Hepatocyte (in vitro differentiated cells): ENCODE data around the gene SMIM5. TPM values are rescaled to one million over a fixed set of nuclear protein-coding genes. Genes with fewer than 3 reads are reported as not detected.

Experiments
- DNase-seq: peaks from one replicate; pipeline ENCODE4 v3.0.0-alpha.2; 2016; ENCODE audit warnings: low spot score
- H2AFZ ChIP-seq: fragments of 200-600 bp; sonication (generic); 2 replicates; pipeline ENCODE4 v1.6.0; 2016; ENCODE audit warnings: antibody characterized with exemption, mild to moderate bottlenecking
- H3K27ac ChIP-seq: fragments of 200-600 bp; sonication (generic); 2 replicates; pipeline ENCODE4 v1.5.1; 2016; ENCODE audit warnings: mild to moderate bottlenecking
- H3K27me3 ChIP-seq: fragments of 200-600 bp; sonication (generic); 2 replicates; pipeline ENCODE4 v1.6.1; 2016
- H3K36me3 ChIP-seq: fragments of 200-600 bp; sonication (generic); replicated peaks from 2 replicates; pipeline ENCODE4 v1.5.1; 2016; ENCODE audit warnings: low read depth; ENCODE audit not compliant: insufficient read depth
- H3K4me1 ChIP-seq: fragments of 200-600 bp; sonication (generic); 2 replicates; pipeline ENCODE4 v1.5.1; 2016; ENCODE audit warnings: mild to moderate bottlenecking, moderate library complexity; ENCODE audit not compliant: insufficient read depth
- H3K4me2 ChIP-seq: fragments of 200-600 bp; sonication (generic); 2 replicates; pipeline ENCODE4 v1.6.0; 2016
- H3K4me3 ChIP-seq: fragments of 200-600 bp; sonication (generic); 2 replicates; pipeline ENCODE4 v1.5.1; 2016; ENCODE audit warnings: mild to moderate bottlenecking
- H3K79me2 ChIP-seq: fragments of 200-600 bp; sonication (generic); 2 replicates; pipeline ENCODE4 v1.6.0; 2017; ENCODE audit warnings: mild to moderate bottlenecking
- H3K9me2 ChIP-seq: fragments of 200-600 bp; sonication (generic); replicated peaks from 2 replicates; pipeline ENCODE4 v1.6.0; 2017; ENCODE audit warnings: mild to moderate bottlenecking; ENCODE audit not compliant: insufficient read depth
- H3K9me3 ChIP-seq: fragments of 200-600 bp; sonication (generic); 2 replicates; pipeline ENCODE4 v1.5.1; 2016; ENCODE audit warnings: low read depth, mild to moderate bottlenecking
- H4K20me1 ChIP-seq: fragments of 200-600 bp; sonication (generic); 2 replicates; pipeline ENCODE4 v1.6.0; 2016; ENCODE audit warnings: mild to moderate bottlenecking; ENCODE audit not compliant: insufficient read depth, poor library complexity, severe bottlenecking
- CTCF ChIP-seq: fragments of 200-600 bp; sonication (generic); IDR thresholded peaks from 2 replicates; pipeline ENCODE4 v1.5.1; 2016; ENCODE audit warnings: antibody characterized with exemption, mild to moderate bottlenecking; ENCODE audit not compliant: poor library complexity
- EZH2 ChIP-seq: fragments of 200-600 bp; sonication (generic); IDR thresholded peaks from 2 replicates; pipeline ENCODE4 v1.6.1; 2016; ENCODE audit warnings: antibody characterized with exemption, mild to moderate bottlenecking, borderline replicate concordance
- EZH2phosphoT487 ChIP-seq: fragments of 200-600 bp; sonication (generic); IDR thresholded peaks from one replicate; pipeline ENCODE4 v1.6.1; 2018; ENCODE audit warnings: antibody characterized with exemption, mild to moderate bottlenecking, low read depth, moderate library complexity; ENCODE audit not compliant: unreplicated experiment, severe bottlenecking
- WGBS: methylation state at CpG from one replicate; pipeline ENCODE4 v1.1.6; 2016; ENCODE audit warnings: low lambda C conversion rate; ENCODE audit errors: missing lambda C conversion rate; 5-methylcytosine and 5-hydroxymethylcytosine counted together
- polyA plus RNA-seq: library from polyadenylated mRNA; unstranded; fragments of >200 nt; fragmentation: Nextera tagmentation; extraction: Ambion mirVana; gene quantifications from 2 replicates; pipeline ENCODE4 v1.2.1, GENCODE V29; 2016
- total RNA-seq: library from RNA; depleted of rRNA; stranded (reverse); fragments of >200 nt; gene quantifications from 2 replicates; pipeline ENCODE4 v1.2.3, GENCODE V29; 2014

SMIM5 gene
- total and polyA plus RNA-seq, 2 experiments from 2014 or later, result 4.1 to 6.8 TPM

- DNase-seq, result no peak
- H3K27me3 ChIP-seq, result no peaks in the 10 kb centered on the region
- H3K4me3 ChIP-seq, result no peak overlapping the region
- H3K79me2 ChIP-seq, result peaks cover 2% of the 10 kb centered on the region
- TF ChIP-seq EZH2 (no peak), CTCF (no peak), EZH2phosphoT487 (no peak)
- WGBS, result 98% methylated on average over 16 of the region's 16 CpGs
- no peak overlapping the region for H3K27ac ChIP-seq
- H3K4me2 ChIP-seq, result no peak overlapping the region
- H2AFZ ChIP-seq, result no peak overlapping the region
- H3K9me2 ChIP-seq, result no peaks in the 10 kb centered on the region
- H4K20me1 ChIP-seq, result no peaks in the 10 kb centered on the region
- H3K36me3 ChIP-seq, result no peaks in the 10 kb centered on the region
- H3K4me1 ChIP-seq, result peaks cover 9% of the 10 kb centered on the region
- no peaks in the 10 kb centered on the region for H3K9me3 ChIP-seq
Measured at GRCh38 chr17:75605790-75606189, 27.4 kb upstream of the SMIM5 start.

GRCh38 chr17:75607086-75607485, 26.1 kb upstream of the SMIM5 start:
- no peaks in the 10 kb centered on the region for H3K9me2 ChIP-seq
- H4K20me1 ChIP-seq, result no peaks in the 10 kb centered on the region
- H3K79me2 ChIP-seq, result peaks cover 5% of the 10 kb centered on the region
- no peaks in the 10 kb centered on the region for H3K36me3 ChIP-seq
- no peaks in the 10 kb centered on the region for H3K9me3 ChIP-seq
- H3K4me1 ChIP-seq, result peaks cover 13% of the 10 kb centered on the region
- no peak overlapping the region for H3K4me2 ChIP-seq
- TF ChIP-seq EZH2, result no peak
- no peak for TF ChIP-seq CTCF
- TF ChIP-seq EZH2phosphoT487, result no peak
- H3K27ac ChIP-seq, result peak overlapping the region; percentile 77
- H2AFZ ChIP-seq, result no peak overlapping the region
- DNase-seq, result no peak
- 86% methylated on average over 5 of the region's 5 CpGs for WGBS
- no peaks in the 10 kb centered on the region for H3K27me3 ChIP-seq
- H3K4me3 ChIP-seq, result no peak overlapping the region

- Histone ChIP-seq H4K20me1 (no peaks in the 10 kb centered on the region), H3K27me3 (no peaks in the 10 kb centered on the region), H3K9me2 (no peaks in the 10 kb centered on the region), H3K9me3 (no peaks in the 10 kb centered on the region), H3K4me3 (no peak overlapping the region), H3K79me2 (peaks cover 5% of the 10 kb centered on the region), H2AFZ (no peak overlapping the region), H3K4me2 (peak overlapping the region; percentile 73), H3K4me1 (peaks cover 13% of the 10 kb centered on the region), H3K36me3 (no peaks in the 10 kb centered on the region), H3K27ac (peak overlapping the region; percentile 96)
- TF ChIP-seq EZH2 (no peak), EZH2phosphoT487 (no peak), CTCF (no peak)
- peak; percentile 83 for DNase-seq
- 78% methylated on average over 22 of the region's 25 CpGs for WGBS
Measured at GRCh38 chr17:75610103-75610984, 22.9 kb upstream of the SMIM5 start.
